IMR-90 (cell line): ENCODE results near the gene RNF182. TPM values are rescaled to one million over a fixed set of nuclear protein-coding genes. Genes with fewer than 3 reads are reported as not detected.

Experiments used
- ATAC-seq: fragments of 200-7000 bp; cut with Tn5 transposase; 2 replicates; pipeline ENCODE4 v1.9.1; 2020; ENCODE audit warnings: low read depth, mild to moderate bottlenecking, moderate library complexity
- BruUV-seq: library from RNA; stranded (reverse); fragments of 400-500 nt; replicated peaks from 2 replicates; lab custom pipeline; 2021; lab: Mats Ljungman, UMichigan
- CTCF ChIA-PET: fragments of 300-600 bp; formaldehyde crosslinking; extraction: SDS; loops from one replicate; lab custom pipeline; 2021; ENCODE audit warnings: antibody characterized with exemption; lab: Yijun Ruan, JAX
- POLR2A ChIA-PET: fragments of 300-600 bp; sonication (Branson Sonifier 250); formaldehyde crosslinking; loops from one replicate; lab custom pipeline; 2022; ENCODE audit warnings: antibody characterized with exemption; ENCODE audit not compliant: unreplicated experiment; lab: Charles Lee
- DNase-seq: peaks from one replicate; pipeline ENCODE4 v3.0.0; 2013
- H2AFZ ChIP-seq: replicated peaks from 2 replicates; pipeline ENCODE3; 2013; ENCODE audit warnings: low read length, mild to moderate bottlenecking; ENCODE audit not compliant: poor library complexity
- H2AK5ac ChIP-seq: 2 replicates; pipeline ENCODE4 v1.6.1; 2013; ENCODE audit warnings: low read depth, low read length, inconsistent platforms
- H2AK9ac ChIP-seq: replicated peaks from 2 replicates; pipeline ENCODE3; 2013; ENCODE audit warnings: mild to moderate bottlenecking, low read depth, low read length, moderate library complexity; ENCODE audit not compliant: poor library complexity
- H2BK120ac ChIP-seq: 2 replicates; pipeline ENCODE4 v1.6.1; 2013; ENCODE audit warnings: low read depth, low read length, inconsistent platforms
- H2BK15ac ChIP-seq: 3 replicates; pipeline ENCODE4 v1.6.1; 2013; ENCODE audit warnings: low read depth, low read length, inconsistent platforms
- H2BK20ac ChIP-seq: 2 replicates; pipeline ENCODE4 v1.6.1; 2013; ENCODE audit warnings: low read depth, mild to moderate bottlenecking, inconsistent platforms, low read length, moderate library complexity
- H2BK5ac ChIP-seq: 2 replicates; pipeline ENCODE4 v1.6.1; 2013; ENCODE audit warnings: mild to moderate bottlenecking, low read depth, low read length, inconsistent platforms; ENCODE audit not compliant: poor library complexity, severe bottlenecking
- H3K14ac ChIP-seq: replicated peaks from 2 replicates; pipeline ENCODE4 v1.6.1; 2013; ENCODE audit warnings: low read depth, low read length, inconsistent platforms
- H3K18ac ChIP-seq: 2 replicates; pipeline ENCODE4 v1.6.1; 2013; ENCODE audit warnings: low read depth, low read length, control low read depth
- H3K23ac ChIP-seq: 2 replicates; pipeline ENCODE4 v1.6.1; 2013; ENCODE audit warnings: low read depth, low read length, inconsistent platforms
- H3K27ac ChIP-seq: 2 replicates; pipeline ENCODE4 v1.5.1; 2013; ENCODE audit warnings: mild to moderate bottlenecking, control low read depth, low read length; ENCODE audit not compliant: insufficient read depth
- H3K27me3 ChIP-seq: 2 replicates; pipeline ENCODE4 v1.6.1; 2013; ENCODE audit warnings: low read length; ENCODE audit not compliant: control insufficient read depth, insufficient read depth
- H3K36me3 ChIP-seq: 2 replicates; pipeline ENCODE4 v1.6.1; 2013; ENCODE audit warnings: low read length, mixed read lengths; ENCODE audit not compliant: control insufficient read depth, insufficient read depth
- H3K4ac ChIP-seq: 2 replicates; pipeline ENCODE4 v1.6.1; 2013; ENCODE audit warnings: low read depth, low read length, inconsistent platforms
- H3K4me1 ChIP-seq: 2 replicates; pipeline ENCODE4 v1.6.1; 2013; ENCODE audit warnings: low read length, mixed read lengths; ENCODE audit not compliant: control insufficient read depth, insufficient read depth
- H3K4me2 ChIP-seq: 2 replicates; pipeline ENCODE4 v1.6.1; 2013; ENCODE audit warnings: low read depth, mild to moderate bottlenecking, control low read depth, low read length, moderate library complexity
- H3K4me3 ChIP-seq: 2 replicates; pipeline ENCODE4 v1.5.1; 2013; ENCODE audit warnings: low read depth, mild to moderate bottlenecking, control low read depth, low read length, moderate library complexity; ENCODE audit not compliant: insufficient read depth
- H3K56ac ChIP-seq: 2 replicates; pipeline ENCODE4 v1.6.1; 2013; ENCODE audit warnings: low read length, inconsistent platforms; ENCODE audit not compliant: insufficient read depth; ENCODE audit errors: extremely low read depth
- H3K79me1 ChIP-seq, 2 experiments: 2 replicates each; pipeline ENCODE4 v1.6.1; 2013; ENCODE audit warnings: low read length in 2 of 2, inconsistent platforms in 1 of 2, low read depth in 1 of 2
- H3K9ac ChIP-seq: 2 replicates; pipeline ENCODE4 v1.6.1; 2013; ENCODE audit warnings: low read depth, low read length, control low read depth
- H3K9me1 ChIP-seq: 2 replicates; pipeline ENCODE4 v1.6.1; 2013; ENCODE audit warnings: low read length, inconsistent platforms; ENCODE audit not compliant: insufficient read depth
- H3K9me3 ChIP-seq: 2 replicates; pipeline ENCODE4 v1.6.1; 2013; ENCODE audit warnings: low read length; ENCODE audit not compliant: control insufficient read depth, insufficient read depth
- H4K20me1 ChIP-seq: 2 replicates; pipeline ENCODE4 v1.6.1; 2013; ENCODE audit warnings: low read length, inconsistent platforms; ENCODE audit not compliant: insufficient read depth
- H4K5ac ChIP-seq: 2 replicates; pipeline ENCODE4 v1.6.1; 2013; ENCODE audit warnings: mild to moderate bottlenecking, low read depth, low read length, control low read depth
- H4K8ac ChIP-seq, 2 experiments: 2 replicates each; pipeline ENCODE4 v1.6.1; 2013; ENCODE audit warnings: low read depth in 2 of 2, low read length in 2 of 2, control low read depth in 1 of 2, inconsistent platforms in 1 of 2
- H4K91ac ChIP-seq: 2 replicates; pipeline ENCODE4 v1.6.1; 2013; ENCODE audit warnings: low read depth, low read length, inconsistent platforms; ENCODE audit not compliant: insufficient read depth
- BHLHE40 ChIP-seq: fragments of 150-350 bp; IDR thresholded peaks from 2 replicates; pipeline ENCODE4 v1.6.1; 2016; ENCODE audit warnings: mild to moderate bottlenecking, low read depth, low read length
- CHD1 ChIP-seq: IDR thresholded peaks from 2 replicates; pipeline ENCODE4 v1.6.1; 2012; ENCODE audit warnings: low read depth, low read length, improper control_type of control experiment
- ELK1 ChIP-seq: fragments of 150-350 bp; IDR thresholded peaks from 2 replicates; pipeline ENCODE4 v1.6.1; 2016; ENCODE audit warnings: low read depth, mild to moderate bottlenecking, low read length, moderate library complexity, borderline replicate concordance
- FOS ChIP-seq: fragments of 150-350 bp; IDR thresholded peaks from 2 replicates; pipeline ENCODE4 v1.6.1; 2016; ENCODE audit warnings: low read depth, low read length
- MAZ ChIP-seq: IDR thresholded peaks from 2 replicates; pipeline ENCODE4 v1.6.1; 2012; ENCODE audit warnings: low read depth, mild to moderate bottlenecking, low read length, improper control_type of control experiment, moderate library complexity, borderline replicate concordance
- NFE2L2 ChIP-seq: fragments of 150-350 bp; IDR thresholded peaks from 2 replicates; pipeline ENCODE4 v1.6.1; 2016; ENCODE audit warnings: low read depth, mild to moderate bottlenecking, low read length
- RAD21 ChIP-seq: IDR thresholded peaks from 2 replicates; pipeline ENCODE4 v1.6.1; 2012; ENCODE audit warnings: low read length, improper control_type of control experiment
- RCOR1 ChIP-seq: IDR thresholded peaks from 2 replicates; pipeline ENCODE4 v1.6.1; 2012; ENCODE audit warnings: mild to moderate bottlenecking, low read length, improper control_type of control experiment; ENCODE audit not compliant: insufficient replicate concordance
- RFX5 ChIP-seq: IDR thresholded peaks from 2 replicates; pipeline ENCODE4 v1.8.0; 2012; ENCODE audit warnings: low read depth, mild to moderate bottlenecking, low read length, moderate library complexity
- SMC3 ChIP-seq: fragments of 150-350 bp; IDR thresholded peaks from 2 replicates; pipeline ENCODE4 v1.6.1; 2016; ENCODE audit warnings: low read depth, mild to moderate bottlenecking, antibody characterized with exemption, low read length, moderate library complexity
- WGBS, 2 experiments: methylation state at CpG; one replicate each; pipeline versions ENCODE4 v1.1.5 to v1.1.7; 2013; ENCODE audit warnings: missing lambda C conversion rate in 2 of 2; ENCODE audit not compliant: insufficient read length in 1 of 2; ENCODE audit errors: extremely low coverage in 2 of 2; 5-methylcytosine and 5-hydroxymethylcytosine counted together
- dilution Hi-C: fragments of 300-500 bp; cut with HindIII; formaldehyde crosslinking; loops from one replicate; pipeline ENCODE4 v1.14.3; 2018; ENCODE audit warnings: low sequenced_read_pairs; ENCODE audit not compliant: unreplicated experiment
- in situ Hi-C: fragments of 300-500 bp; cut with MboI; formaldehyde crosslinking; loops from 3 replicates; pipeline ENCODE4 v1.14.3; 2019; ENCODE audit warnings: low sequenced_read_pairs, inconsistent platforms, mixed read lengths
- intact Hi-C: fragments of 100-400 bp; cut with micrococcal nuclease; formaldehyde crosslinking; loops from 2 replicates; pipeline ENCODE4 v1.10.0; 2022
- polyA plus RNA-seq, 3 experiments: library from polyadenylated mRNA; depleted of rRNA; stranded (reverse); fragments of >200 nt; gene quantifications; 2 replicates each; pipeline ENCODE4 v1.2.3, GENCODE V29; 2012; ENCODE audit warnings: low replicate concordance in 1 of 3
- total RNA-seq: library from RNA; depleted of rRNA; stranded (reverse); fragments of >200 nt; gene quantifications from 2 replicates; pipeline ENCODE4 v1.2.3, GENCODE V29; 2012

RNF182 gene
- total and polyA plus RNA-seq, 2 of the 4 experiments (the other 2 are of a cell fraction): 4.1 to 9.1 TPM

- Histone ChIP-seq H3K27ac (peak overlapping the region; percentile 47), H2BK120ac (peak overlapping the region; percentile 80), H2BK15ac (peak overlapping the region; percentile 10; the same call in 2 of the 3 replicates), H3K4ac (peak overlapping the region; percentile 76), H3K4me1 (peaks cover 2% of the 10 kb centered on the region; the same call in 1 of the 2 replicates), H3K36me3 (no peaks in the 10 kb centered on the region), H3K27me3 (no peaks in the 10 kb centered on the region), H2AK5ac (peak overlapping the region; percentile 62; the same call in 1 of the 2 replicates), H3K4me2 (peak overlapping the region; percentile 56; the same call in 1 of the 2 replicates), H3K79me1 (no peaks in the 10 kb centered on the region), H3K14ac (peak overlapping the region; percentile 62; the same call in 1 of the 2 replicates), H4K5ac (peak overlapping the region; percentile 6; the same call in 1 of the 2 replicates), H4K91ac (peak overlapping the region; percentile 51), H2BK20ac (peak overlapping the region; percentile 81), H4K20me1 (no peaks in the 10 kb centered on the region), H3K4me3 (no peak overlapping the region), H3K9me3 (no peaks in the 10 kb centered on the region), H2AK9ac (no peak overlapping the region), H3K9ac (no peak overlapping the region), H4K8ac (peak overlapping the region; percentile 12 to 64), H2BK5ac (peak overlapping the region; percentile 67), H3K56ac (0 out of 2 replicates have a peak overlapping the region, but pooled peaks have one; percentile 56), H3K23ac (no peak overlapping the region), H3K9me1 (no peaks in the 10 kb centered on the region), H3K18ac (peak overlapping the region; percentile 28; the same call in 1 of the 2 replicates), H2AFZ (peak overlapping the region; percentile 18)
- DNase-seq (peak; percentile 24), ATAC-seq (peak; percentile 41)
- 29% methylated on average over 1 of the region's 3 CpGs; no CpG with 5 or more reads in 1 of the 2 experiments for WGBS, 2 experiments
- intact Hi-C loops: no loop called here
- dilution Hi-C loops: no loop called here
- TF ChIP-seq RFX5 (no peak), MAZ (no peak), NFE2L2 (no peak), RCOR1 (no peak), BHLHE40 (no peak), SMC3 (no peak), RAD21 (no peak), ELK1 (no peak), FOS (no peak), CHD1 (no peak)
- in situ Hi-C loops: no loop called here
- BruUV-seq: no TSS peak
- CTCF ChIA-PET: interaction anchor here (0.8 kb wide), 1 partner anchor 16 kb away, joined by 3 read pairs; no protein-coding TSS in a partner anchor
- POLR2A ChIA-PET: interaction anchor here (0.6 kb wide), 1 partner anchor 9 kb away, joined by 3 read pairs; no protein-coding TSS in a partner anchor
Observed at GRCh38 chr6:14000901-14001300, 76.1 kb downstream of the RNF182 start.
